ENCODE results near the gene DDB1. TPM values are rescaled to one million over a fixed set of nuclear protein-coding genes. Genes with fewer than 3 reads are reported as not detected.

The DDB1 gene
- total and polyA plus RNA-seq, 12 donors, result 165 to 885 (median 592) TPM

DNA sequence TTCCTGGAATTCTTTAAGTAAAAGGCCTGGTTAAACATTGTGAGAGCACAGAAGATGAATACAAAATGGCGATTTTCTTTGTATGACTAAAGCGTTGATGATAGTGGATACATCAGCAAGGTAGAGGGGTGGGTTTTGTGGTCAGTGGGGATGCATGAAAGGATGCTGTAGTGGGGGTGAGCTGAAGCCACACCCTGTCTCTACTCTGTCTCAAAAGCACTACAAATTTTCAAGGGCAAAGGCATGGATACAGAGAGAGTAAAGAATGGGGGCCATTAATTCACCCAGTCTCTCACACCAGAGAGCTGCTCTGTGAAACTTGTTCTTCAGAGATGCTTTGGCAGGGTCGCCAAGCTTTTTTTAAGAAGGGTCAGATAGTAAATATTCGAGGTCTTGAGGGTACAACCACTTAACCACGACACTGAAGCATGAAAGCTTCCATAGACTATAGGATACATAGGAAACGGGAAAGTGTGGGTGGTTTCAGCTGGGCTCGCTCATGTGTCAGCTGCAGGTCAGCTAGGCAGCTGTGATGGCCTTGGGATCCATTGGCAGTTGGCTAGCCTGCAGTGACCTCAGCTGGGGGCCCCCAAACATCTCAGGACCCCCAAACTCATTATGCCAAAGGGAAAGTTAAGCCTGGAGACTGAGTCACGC lies 37.6 kb upstream of the DDB1 start:
- Histone ChIP-seq H3K4me3 (no peak overlapping the region), H3K9me3 (replicated peaks in 1 of 3) (no peaks in the 10 kb centered on the region), H3K36me3 (replicated peaks in 1 of 2) (peaks cover 0 to 39% of the 10 kb centered on the region in 2 donors), H3K27me3 (no peaks in the 10 kb centered on the region), H3K4me1 (replicated peaks in 1 of 2) (peaks cover 51 to 72% of the 10 kb centered on the region in 2 donors), H3K27ac (peak overlapping the region; percentile 61 to 98 (median 86))
- TF ChIP-seq, protein P1, sequence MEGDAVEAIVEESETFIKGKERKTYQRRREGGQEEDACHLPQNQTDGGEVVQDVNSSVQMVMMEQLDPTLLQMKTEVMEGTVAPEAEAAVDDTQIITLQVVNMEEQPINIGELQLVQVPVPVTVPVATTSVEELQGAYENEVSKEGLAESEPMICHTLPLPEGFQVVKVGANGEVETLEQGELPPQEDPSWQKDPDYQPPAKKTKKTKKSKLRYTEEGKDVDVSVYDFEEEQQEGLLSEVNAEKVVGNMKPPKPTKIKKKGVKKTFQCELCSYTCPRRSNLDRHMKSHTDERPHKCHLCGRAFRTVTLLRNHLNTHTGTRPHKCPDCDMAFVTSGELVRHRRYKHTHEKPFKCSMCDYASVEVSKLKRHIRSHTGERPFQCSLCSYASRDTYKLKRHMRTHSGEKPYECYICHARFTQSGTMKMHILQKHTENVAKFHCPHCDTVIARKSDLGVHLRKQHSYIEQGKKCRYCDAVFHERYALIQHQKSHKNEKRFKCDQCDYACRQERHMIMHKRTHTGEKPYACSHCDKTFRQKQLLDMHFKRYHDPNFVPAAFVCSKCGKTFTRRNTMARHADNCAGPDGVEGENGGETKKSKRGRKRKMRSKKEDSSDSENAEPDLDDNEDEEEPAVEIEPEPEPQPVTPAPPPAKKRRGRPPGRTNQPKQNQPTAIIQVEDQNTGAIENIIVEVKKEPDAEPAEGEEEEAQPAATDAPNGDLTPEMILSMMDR (IDR thresholded peaks at IDR 0.05), result no peak
- no peak for TF ChIP-seq POLR2A (IDR thresholded peaks at IDR 0.05)
- DNase-seq, result no peak
- 81 to 91% (median 85%) methylated on average over 8 of the region's 8 CpGs for WGBS, 4 donors
- intact Hi-C loops (cut with DNase I), result no loop called here

GRCh38 chr11:61369372-61370348 lies 36.8 kb upstream of the DDB1 start:
- peaks cover 0 to 45% of the 10 kb centered on the region in 2 donors for H3K36me3 ChIP-seq (replicated peaks in 1 of 2)
- peak overlapping the region; percentile 61 to 98 (median 86) for H3K27ac ChIP-seq
- H3K27me3 ChIP-seq, result no peaks in the 10 kb centered on the region
- DNase-seq, result peak; percentile 80 to 97 (median 95)
- TF ChIP-seq, protein P1 (IDR thresholded peaks at IDR 0.05), result no peak
- TF ChIP-seq POLR2A (IDR thresholded peaks at IDR 0.05), result peak in 1 of 2 donors; percentile 42
- H3K9me3 ChIP-seq (replicated peaks in 1 of 3), result no peaks in the 10 kb centered on the region
- 42 to 57% (median 51%) methylated on average over 8 to 9 of the region's 9 CpGs for WGBS, 4 donors
- peaks cover 51 to 76% of the 10 kb centered on the region in 2 donors for H3K4me1 ChIP-seq (replicated peaks in 1 of 2)
- no peak overlapping the region for H3K4me3 ChIP-seq
- intact Hi-C loops (cut with DNase I), result no loop called here

DNA sequence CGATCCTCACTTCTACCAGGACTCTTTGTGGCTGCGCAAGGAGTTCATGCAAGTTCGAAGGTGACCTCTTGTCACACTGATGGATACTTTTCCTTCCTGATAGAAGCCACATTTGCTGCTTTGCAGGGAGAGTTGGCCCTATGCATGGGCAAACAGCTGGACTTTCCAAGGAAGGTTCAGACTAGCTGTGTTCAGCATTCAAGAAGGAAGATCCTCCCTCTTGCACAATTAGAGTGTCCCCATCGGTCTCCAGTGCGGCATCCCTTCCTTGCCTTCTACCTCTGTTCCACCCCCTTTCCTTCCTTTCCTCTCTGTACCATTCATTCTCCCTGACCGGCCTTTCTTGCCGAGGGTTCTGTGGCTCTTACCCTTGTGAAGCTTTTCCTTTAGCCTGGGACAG lies 35.7 kb upstream of the DDB1 start:
- TF ChIP-seq POLR2A (IDR thresholded peaks at IDR 0.05), result no peak
- TF ChIP-seq, protein P1 (IDR thresholded peaks at IDR 0.05), result no peak
- no peak for DNase-seq
- H3K4me1 ChIP-seq (replicated peaks in 1 of 2), result peaks cover 56 to 85% of the 10 kb centered on the region in 2 donors
- peaks cover 0 to 51% of the 10 kb centered on the region in 2 donors for H3K36me3 ChIP-seq (replicated peaks in 1 of 2)
- 90 to 93% (median 90%) methylated on average over 7 of the region's 7 CpGs for WGBS, 4 donors
- H3K9me3 ChIP-seq (replicated peaks in 1 of 3), result no peaks in the 10 kb centered on the region
- H3K4me3 ChIP-seq, result no peak overlapping the region
- intact Hi-C loops (cut with DNase I), result no loop called here
- H3K27me3 ChIP-seq, result no peaks in the 10 kb centered on the region
- peak overlapping the region in 4 of 5 donors; percentile 77 to 98 (median 90) for H3K27ac ChIP-seq

DNA sequence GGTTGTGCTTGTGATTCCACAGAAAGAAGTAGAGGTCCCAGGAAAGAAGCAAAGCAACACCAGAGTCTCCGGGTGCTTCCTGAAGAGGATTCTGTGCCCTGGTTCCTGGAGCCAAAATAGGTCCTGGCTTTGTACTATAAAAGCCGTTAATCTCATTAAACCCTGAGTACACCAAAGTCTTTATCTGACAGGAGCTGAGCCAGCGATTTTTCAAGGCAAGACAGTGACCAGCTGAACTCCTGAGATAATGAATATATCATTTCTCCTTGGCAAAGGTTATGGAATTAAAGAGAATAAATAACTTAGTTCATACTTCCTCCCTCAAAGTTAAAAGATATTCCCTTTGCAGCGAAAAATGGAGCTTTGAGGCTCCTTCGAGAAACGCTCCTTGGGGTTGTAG lies 34.5 kb upstream of the DDB1 start:
- DNase-seq, result peak in 5 of 7 donors; percentile 64 to 83 (median 67)
- no peaks in the 10 kb centered on the region for H3K27me3 ChIP-seq
- no peak overlapping the region for H3K4me3 ChIP-seq
- H3K27ac ChIP-seq, result peak overlapping the region; percentile 65 to 98 (median 86)
- intact Hi-C loops (cut with DNase I), result no loop called here
- H3K36me3 ChIP-seq (replicated peaks in 1 of 2), result peaks cover 0 to 51% of the 10 kb centered on the region in 2 donors
- TF ChIP-seq, protein P1 (IDR thresholded peaks at IDR 0.05), result no peak
- TF ChIP-seq POLR2A (IDR thresholded peaks at IDR 0.05), result peak in 1 of 2 donors; percentile 16
- H3K9me3 ChIP-seq (replicated peaks in 1 of 3), result no peaks in the 10 kb centered on the region
- WGBS, 4 donors, result 23 to 36% (median 33%) methylated on average over 6 of the region's 6 CpGs
- peaks cover 54 to 81% of the 10 kb centered on the region in 2 donors for H3K4me1 ChIP-seq (replicated peaks in 1 of 2)

Data from adrenal gland (tissue), 12 donors.